Thyroid gland (tissue), 4 donors: ENCODE data around the gene COL20A1. TPM values are rescaled to one million over a fixed set of nuclear protein-coding genes. Genes with fewer than 3 reads are reported as not detected.

ENCODE experiments used
- DNase-seq, 2 donors: peaks; one replicate each; pipeline ENCODE4 v3.0.0-alpha.2; 2019
- H3K27ac ChIP-seq, 3 donors: fragments of 200-600 bp; sonication (generic); 1 replicate in 2 of 3; 2 replicates in 1 of 3; pipeline ENCODE4 v1.5.1; 2016 to 2019; ENCODE audit warnings: mild to moderate bottlenecking in 1 of 3, moderate library complexity in 1 of 3
- H3K27me3 ChIP-seq: fragments of 200-600 bp; sonication (generic); one replicate; pipeline ENCODE4 v1.5.1; 2019
- H3K36me3 ChIP-seq, 2 donors: fragments of 200-600 bp; sonication (generic); one replicate each; pipeline ENCODE4 v1.5.1; 2016 to 2019
- H3K4me1 ChIP-seq, 2 donors: fragments of 200-600 bp; sonication (generic); one replicate each; pipeline ENCODE4 v1.5.1; 2017 to 2019
- H3K4me3 ChIP-seq, 3 donors: fragments of 200-600 bp; sonication (generic); replicated peaks in 1 of 3; 1 replicate in 2 of 3; 2 replicates in 1 of 3; pipeline ENCODE4 v1.5.1; 2016; ENCODE audit warnings: mild to moderate bottlenecking in 1 of 3
- H3K9me3 ChIP-seq: fragments of 200-600 bp; sonication (generic); one replicate; pipeline ENCODE4 v1.5.1; 2017
- CTCF ChIP-seq, 6 experiments: fragments of 200-600 bp in 3 of 6; fragments of 450-650 bp in 3 of 6; sonication (generic) in 3 of 6; IDR thresholded peaks; one replicate each; pipeline ENCODE4 v1.5.1; 2016 to 2019; ENCODE audit warnings: antibody characterized with exemption in 6 of 6, mild to moderate bottlenecking in 2 of 6, inconsistent platforms in 1 of 6, moderate library complexity in 1 of 6
- POLR2A ChIP-seq, 2 donors: fragments of 450-650 bp; IDR thresholded peaks; one replicate each; pipeline ENCODE4 v1.6.1; 2017; ENCODE audit warnings: antibody characterized with exemption in 2 of 2, mild to moderate bottlenecking in 2 of 2, moderate library complexity in 1 of 2
- WGBS, 2 donors: methylation state at CpG; one replicate each; pipeline ENCODE4 v1.1.5; 2017; 5-methylcytosine and 5-hydroxymethylcytosine counted together
- intact Hi-C: fragments of 100-400 bp; cut with DNase I; formaldehyde crosslinking; loops from one replicate; pipeline ENCODE4 v1.15.1; 2023
- total RNA-seq, 4 donors: library from RNA; depleted of rRNA; stranded (reverse); fragments of >200 nt; gene quantifications; one replicate each; pipeline ENCODE4 v1.2.3, GENCODE V29; 2016

Gene COL20A1
- total RNA-seq, 4 donors from 2014 or later, result 0.13 TPM; not detected in 3

- no peak for TF ChIP-seq POLR2A (IDR thresholded peaks at IDR 0.05)
- TF ChIP-seq CTCF (IDR thresholded peaks at IDR 0.05), result no peak
- Histone ChIP-seq H3K36me3 (no peaks in the 10 kb centered on the region), H3K27me3 (no peaks in the 10 kb centered on the region), H3K4me1 (peaks cover 21 to 30% of the 10 kb centered on the region in 2 donors), H3K4me3 (no peak overlapping the region), H3K9me3 (no peaks in the 10 kb centered on the region), H3K27ac (no peak overlapping the region)
- intact Hi-C loops, result no loop called here
- 66 to 67% methylated on average over 18 to 20 of the region's 30 CpGs for WGBS, 2 donors
- DNase-seq, result no peak
Observed at GRCh38 chr20:63356931-63357879, 64.2 kb downstream of the COL20A1 start.

- H3K4me3 ChIP-seq, result no peak overlapping the region
- WGBS, 2 donors, result 50% methylated on average over 14 to 16 of the region's 26 CpGs
- H3K27ac ChIP-seq, result peak overlapping the region in 1 of 3 donors; percentile 2
- no peaks in the 10 kb centered on the region for H3K36me3 ChIP-seq
- no peaks in the 10 kb centered on the region for H3K9me3 ChIP-seq
- TF ChIP-seq POLR2A (IDR thresholded peaks at IDR 0.05) (no peak), CTCF (IDR thresholded peaks at IDR 0.05) (no peak)
- peak; percentile 98 for DNase-seq
- intact Hi-C loops, result no loop called here
- H3K4me1 ChIP-seq, result peaks cover 11 to 20% of the 10 kb centered on the region in 2 donors
- no peaks in the 10 kb centered on the region for H3K27me3 ChIP-seq
Observed at GRCh38 chr20:63357921-63358905, 65.2 kb downstream of the COL20A1 start.

GRCh38 chr20:63359164-63359934, 66.4 kb downstream of the COL20A1 start:
- intact Hi-C loops, result no loop called here

More at GRCh38 chr20:63359164-63359934, 66.4 kb downstream of the COL20A1 start:
- Histone ChIP-seq H3K4me1 (peaks cover 11 to 20% of the 10 kb centered on the region in 2 donors), H3K27me3 (no peaks in the 10 kb centered on the region), H3K9me3 (no peaks in the 10 kb centered on the region), H3K27ac (no peak overlapping the region), H3K36me3 (no peaks in the 10 kb centered on the region), H3K4me3 (no peak overlapping the region)
- DNase-seq, result no peak
- no peak for TF ChIP-seq POLR2A (IDR thresholded peaks at IDR 0.05)
- TF ChIP-seq CTCF (IDR thresholded peaks at IDR 0.05), result no peak
- 91% methylated on average over 18 of the region's 42 CpGs; no CpG with 5 or more reads in 1 of the 2 donors for WGBS, 2 donors
